Thymus (tissue), 11 donors: ENCODE data around the gene LDLRAD3. TPM values are rescaled to one million over a fixed set of nuclear protein-coding genes. Genes with fewer than 3 reads are reported as not detected.

Source experiments
- DNase-seq, 9 donors: peaks; one replicate each; pipeline ENCODE4 v3.0.0-alpha.2; 2013; ENCODE audit warnings: low spot score in 9 of 9, low read depth in 6 of 9, missing footprints in 1 of 9
- H3K27ac ChIP-seq, 2 donors: one replicate each; pipeline ENCODE4 v1.5.1; 2013; ENCODE audit warnings: control low read depth in 1 of 2, low read depth in 1 of 2, low read length in 1 of 2, mild to moderate bottlenecking in 1 of 2, moderate library complexity in 1 of 2
- H3K27me3 ChIP-seq, 2 donors: one replicate each; pipeline ENCODE4 v1.5.1; 2013; ENCODE audit warnings: low read length in 1 of 2; ENCODE audit not compliant: control insufficient read depth in 2 of 2, insufficient read depth in 1 of 2
- H3K36me3 ChIP-seq, 2 donors: one replicate each; pipeline ENCODE4 v1.5.1; 2013; ENCODE audit warnings: low read length in 1 of 2, mild to moderate bottlenecking in 1 of 2, moderate library complexity in 1 of 2; ENCODE audit not compliant: control insufficient read depth in 2 of 2, insufficient read depth in 2 of 2
- H3K4me1 ChIP-seq, 2 donors: one replicate each; pipeline ENCODE4 v1.5.1; 2013; ENCODE audit warnings: low read length in 2 of 2; ENCODE audit not compliant: control insufficient read depth in 2 of 2, insufficient read depth in 2 of 2
- H3K4me3 ChIP-seq, 2 donors: one replicate each; pipeline ENCODE4 v1.5.1; 2013; ENCODE audit warnings: low read length in 2 of 2, control low read depth in 1 of 2, mild to moderate bottlenecking in 1 of 2
- H3K9me3 ChIP-seq, 2 donors: one replicate each; pipeline ENCODE4 v1.5.1; 2013; ENCODE audit warnings: low read length in 1 of 2, mild to moderate bottlenecking in 1 of 2; ENCODE audit not compliant: control insufficient read depth in 2 of 2, insufficient read depth in 1 of 2
- WGBS: extraction: QIAGEN DNeasy Blood & Tissue Kit; methylation state at CpG from one replicate; pipeline ENCODE4 v1.1.7; 2013; 5-methylcytosine and 5-hydroxymethylcytosine counted together
- polyA plus RNA-seq: library from polyadenylated mRNA; stranded (reverse); fragments of 200-250 nt; gene quantifications from one replicate; pipeline ENCODE4 v1.2.3, GENCODE V29; 2013
- total RNA-seq: library from RNA; stranded (reverse); fragments of 120-200 nt; gene quantifications from one replicate; pipeline ENCODE4 v1.2.4, GENCODE V29; 2013
- donor health status: healthy.

The LDLRAD3 gene
- total and polyA plus RNA-seq, 2 donors, result 2.1 to 6.9 TPM

- H3K4me3 ChIP-seq, result no peak overlapping the region
- 84% methylated on average over 11 of the region's 11 CpGs for WGBS
- H3K36me3 ChIP-seq, result no peaks in the 10 kb centered on the region
- no peak for DNase-seq
- no peaks in the 10 kb centered on the region for H3K4me1 ChIP-seq
- no peaks in the 10 kb centered on the region for H3K9me3 ChIP-seq
- H3K27me3 ChIP-seq, result no peaks in the 10 kb centered on the region
- no peak overlapping the region for H3K27ac ChIP-seq
Observed at GRCh38 chr11:36230779-36231699, 287.2 kb downstream of the LDLRAD3 start.

GRCh38 chr11:36233204-36233603 is 289.3 kb downstream of the LDLRAD3 start:
- Histone ChIP-seq H3K9me3 (no peaks in the 10 kb centered on the region), H3K27ac (no peak overlapping the region), H3K4me3 (no peak overlapping the region), H3K27me3 (no peaks in the 10 kb centered on the region), H3K36me3 (no peaks in the 10 kb centered on the region), H3K4me1 (no peaks in the 10 kb centered on the region)
- no peak for DNase-seq
- 79% methylated on average over 3 of the region's 3 CpGs for WGBS

GRCh38 chr11:36234825-36235224 is 291.0 kb downstream of the LDLRAD3 start:
- H3K4me3 ChIP-seq, result no peak overlapping the region
- no peaks in the 10 kb centered on the region for H3K27me3 ChIP-seq
- H3K27ac ChIP-seq, result no peak overlapping the region
- WGBS, result 97% methylated on average over 2 of the region's 2 CpGs
- H3K36me3 ChIP-seq, result no peaks in the 10 kb centered on the region
- no peak for DNase-seq
- H3K9me3 ChIP-seq, result no peaks in the 10 kb centered on the region
- H3K4me1 ChIP-seq, result no peaks in the 10 kb centered on the region

GRCh38 chr11:36235750-36236149 is 291.9 kb downstream of the LDLRAD3 start:
- DNase-seq, result no peak
- Histone ChIP-seq H3K27ac (no peak overlapping the region), H3K27me3 (no peaks in the 10 kb centered on the region), H3K36me3 (no peaks in the 10 kb centered on the region), H3K9me3 (no peaks in the 10 kb centered on the region), H3K4me1 (no peaks in the 10 kb centered on the region), H3K4me3 (no peak overlapping the region)
- WGBS, result 78% methylated on average over 3 of the region's 3 CpGs

- Histone ChIP-seq H3K27me3 (no peaks in the 10 kb centered on the region), H3K27ac (no peak overlapping the region), H3K9me3 (no peaks in the 10 kb centered on the region), H3K36me3 (no peaks in the 10 kb centered on the region), H3K4me3 (no peak overlapping the region), H3K4me1 (no peaks in the 10 kb centered on the region)
- DNase-seq, result no peak
Observed at GRCh38 chr11:36237391-36237790, 293.5 kb downstream of the LDLRAD3 start.

GRCh38 chr11:36238036-36238631 is 294.3 kb downstream of the LDLRAD3 start:
- no peak for DNase-seq
- Histone ChIP-seq H3K27ac (no peak overlapping the region), H3K9me3 (no peaks in the 10 kb centered on the region), H3K27me3 (no peaks in the 10 kb centered on the region), H3K36me3 (no peaks in the 10 kb centered on the region), H3K4me1 (no peaks in the 10 kb centered on the region), H3K4me3 (no peak overlapping the region)

GRCh38 chr11:36238881-36239280 is 295.0 kb downstream of the LDLRAD3 start:
- H3K27me3 ChIP-seq, result no peaks in the 10 kb centered on the region
- WGBS, result 93% methylated on average over 1 of the region's 1 CpG

GRCh38 chr11:36239636-36240035 is 295.8 kb downstream of the LDLRAD3 start:
- no peaks in the 10 kb centered on the region for H3K36me3 ChIP-seq
- H3K27me3 ChIP-seq, result no peaks in the 10 kb centered on the region
- 93% methylated on average over 3 of the region's 3 CpGs for WGBS
- no peaks in the 10 kb centered on the region for H3K9me3 ChIP-seq
- H3K4me3 ChIP-seq, result no peak overlapping the region
- no peak overlapping the region for H3K27ac ChIP-seq
- no peak for DNase-seq
- H3K4me1 ChIP-seq, result no peaks in the 10 kb centered on the region

More at GRCh38 chr11:36238881-36239280, 295.0 kb downstream of the LDLRAD3 start:
- Histone ChIP-seq H3K36me3 (no peaks in the 10 kb centered on the region), H3K4me1 (no peaks in the 10 kb centered on the region), H3K9me3 (no peaks in the 10 kb centered on the region), H3K4me3 (no peak overlapping the region), H3K27ac (no peak overlapping the region)
- no peak for DNase-seq

- Histone ChIP-seq H3K36me3 (no peaks in the 10 kb centered on the region), H3K27me3 (no peaks in the 10 kb centered on the region), H3K4me1 (no peaks in the 10 kb centered on the region), H3K4me3 (no peak overlapping the region), H3K9me3 (no peaks in the 10 kb centered on the region), H3K27ac (no peak overlapping the region)
- 70% methylated on average over 4 of the region's 4 CpGs for WGBS
- DNase-seq, result no peak
Observed at GRCh38 chr11:36240173-36240572, 296.3 kb downstream of the LDLRAD3 start.
